GM23248 (cell line): Measurements from ENCODE around the gene MN1.

Experiments used
- EZH2 ChIP-seq: fragments of 200-600 bp; sonication (generic); IDR thresholded peaks from 2 replicates; pipeline ENCODE4 v1.6.1; 2018; ENCODE audit warnings: antibody characterized with exemption, mild to moderate bottlenecking; ENCODE audit not compliant: insufficient read depth, poor library complexity, severe bottlenecking
- EZH2phosphoT487 ChIP-seq: fragments of 200-600 bp; sonication (generic); IDR thresholded peaks from 2 replicates; pipeline ENCODE4 v1.6.1; 2018; ENCODE audit warnings: antibody characterized with exemption, moderate library complexity, mild to moderate bottlenecking, low read depth; ENCODE audit not compliant: insufficient read depth

GRCh38 chr22:27791859-27792241 is 9.7 kb downstream of the MN1 start:
- TF ChIP-seq EZH2 (no peak), EZH2phosphoT487 (no peak)
